Right hindlimb (tissue), 1 donor: ENCODE measurements around the gene KRT78.

Source experiments
- DNase-seq: peaks from one replicate; pipeline ENCODE4 v3.0.0-alpha.2; 2018

KRT78 gene

GRCh38 chr12:52822771-52823510 is 25.9 kb downstream of the KRT78 start:
- DNase-seq = no peak

- no peak for DNase-seq
Observed at GRCh38 chr12:52821826-52822660, 26.8 kb downstream of the KRT78 start.

GRCh38 chr12:52821071-52821730 is 27.6 kb downstream of the KRT78 start:
- DNase-seq = no peak

DNA sequence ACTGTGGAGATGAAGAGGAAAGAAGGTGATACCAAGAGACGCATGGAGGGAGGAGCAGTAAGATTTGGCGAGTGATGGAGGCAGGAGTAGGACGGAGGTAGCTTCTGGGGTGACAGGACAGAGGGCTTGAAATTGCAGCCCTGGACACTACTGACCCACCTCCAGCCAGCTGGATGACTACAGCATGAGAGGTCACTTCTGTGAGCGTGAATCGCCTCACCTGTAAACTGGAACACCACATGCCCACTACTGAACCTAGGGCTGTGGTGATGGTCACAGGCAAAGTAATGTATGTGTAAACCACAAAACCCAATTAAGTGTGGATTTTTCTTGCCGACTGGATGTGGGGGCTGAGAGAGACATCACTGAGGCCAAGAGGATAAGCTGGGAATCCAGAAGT is 28.3 kb downstream of the KRT78 start:
- DNase-seq = no peak

DNA sequence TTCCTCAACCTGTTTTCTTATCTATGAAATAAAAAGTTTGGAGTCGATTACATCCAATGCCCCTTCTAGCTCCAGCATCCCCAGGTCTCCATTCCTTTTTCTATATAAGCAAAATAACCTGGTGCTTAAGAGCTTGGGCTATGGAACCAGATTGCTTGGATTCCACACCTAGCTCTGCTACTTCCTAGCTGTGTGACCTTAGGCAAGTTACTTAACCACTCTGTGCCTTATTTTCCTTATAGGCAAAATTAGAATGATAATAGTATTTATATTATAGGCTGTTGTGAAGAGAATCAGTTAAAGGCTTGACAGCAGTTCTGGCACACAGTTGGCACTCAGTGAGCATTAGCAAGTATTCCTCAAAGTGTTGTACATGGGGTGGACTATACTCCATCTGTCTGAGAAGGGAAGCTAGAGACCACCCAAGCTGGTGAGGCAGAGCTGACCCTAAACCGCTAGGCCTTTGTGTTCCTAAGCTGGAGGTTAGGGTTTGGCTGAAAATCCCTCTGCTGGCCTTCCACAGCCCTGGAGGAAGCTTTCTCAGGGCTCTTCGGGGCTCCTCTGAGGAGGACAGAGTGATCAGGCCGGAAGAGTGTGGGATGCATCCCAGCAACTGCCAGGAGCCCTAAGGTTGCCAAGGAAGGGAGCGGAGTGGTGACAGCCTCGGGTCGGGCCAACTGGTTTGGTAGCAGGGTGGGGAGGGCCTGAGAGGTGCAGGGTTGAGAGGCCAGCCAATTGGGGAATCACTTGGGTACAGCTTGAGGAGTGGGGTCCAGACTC is 28.9 kb downstream of the KRT78 start:
- DNase-seq = no peak

DNA sequence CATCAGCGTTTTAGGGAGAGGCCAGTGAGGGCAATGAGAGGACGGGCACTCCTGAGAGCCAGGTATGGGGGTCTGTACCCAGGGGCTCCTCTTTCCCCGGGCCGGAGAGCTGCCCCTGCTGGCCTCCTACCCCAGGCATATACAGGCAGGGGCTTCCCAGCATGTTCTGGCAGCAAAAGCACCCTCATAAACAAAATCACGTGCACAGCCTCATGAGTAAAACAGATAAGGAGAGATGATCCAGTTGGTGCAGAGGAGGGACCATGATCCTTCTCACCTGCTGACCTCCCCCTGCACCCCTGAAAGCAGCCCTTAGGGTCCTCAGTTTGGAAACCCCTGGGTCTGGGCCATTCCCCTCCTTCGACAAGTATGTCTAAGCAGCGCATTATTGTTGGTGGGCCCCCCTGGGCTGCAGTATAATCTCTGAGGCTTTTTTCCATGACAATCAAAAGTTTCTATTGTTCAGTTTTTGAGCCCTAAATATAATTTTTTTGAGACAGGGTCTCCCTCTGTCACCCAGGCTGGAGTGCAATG is 29.8 kb downstream of the KRT78 start:
- no peak for DNase-seq

DNA sequence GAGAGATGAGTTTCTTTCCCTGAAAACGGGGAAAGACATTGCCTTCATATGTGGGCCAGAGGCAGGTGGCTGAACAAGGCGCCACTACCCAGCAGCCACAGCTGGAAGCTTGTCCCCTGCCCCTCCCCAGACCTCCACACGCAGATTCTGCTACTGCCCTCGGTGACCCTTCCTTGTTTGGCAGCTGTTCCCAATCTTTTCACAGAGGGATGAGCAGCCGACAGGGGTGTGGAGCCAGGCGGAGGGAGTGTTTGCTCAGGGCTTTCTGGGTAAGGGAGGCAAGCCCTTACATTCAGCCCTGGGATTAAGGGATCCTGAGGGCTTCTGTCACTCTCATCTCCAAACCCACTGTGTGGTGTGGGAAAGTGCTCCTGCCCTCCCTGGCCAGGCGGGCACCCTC is 30.4 kb downstream of the KRT78 start:
- DNase-seq = no peak

DNA sequence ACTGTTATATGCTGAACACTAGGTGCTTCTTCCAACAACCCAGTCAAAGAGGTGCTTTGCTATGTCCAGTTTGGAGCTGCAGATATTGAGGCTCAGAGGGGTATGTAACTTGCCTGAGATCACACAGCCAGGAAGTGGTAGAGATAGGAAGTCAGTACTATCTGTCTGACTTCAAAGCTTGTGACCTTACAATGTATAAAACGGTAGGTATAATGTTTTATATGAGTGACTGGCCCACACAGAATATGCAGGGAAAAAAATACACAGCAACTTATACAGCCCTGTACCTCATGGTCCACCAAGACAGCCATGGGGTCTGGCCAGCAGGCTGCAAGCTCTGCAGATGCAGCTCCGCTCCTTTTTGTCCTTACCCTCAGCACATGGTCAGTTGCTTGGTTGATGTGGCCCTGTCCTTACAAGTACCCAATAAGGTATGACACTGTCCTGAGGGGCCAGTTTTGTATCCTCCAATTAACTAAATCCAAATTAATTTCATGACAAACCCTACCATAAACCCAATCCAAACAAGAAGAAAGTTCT is 31.0 kb downstream of the KRT78 start:
- no peak for DNase-seq

- DNase-seq = no peak
Observed at GRCh38 chr12:52817003-52817698, 31.6 kb downstream of the KRT78 start.

DNA sequence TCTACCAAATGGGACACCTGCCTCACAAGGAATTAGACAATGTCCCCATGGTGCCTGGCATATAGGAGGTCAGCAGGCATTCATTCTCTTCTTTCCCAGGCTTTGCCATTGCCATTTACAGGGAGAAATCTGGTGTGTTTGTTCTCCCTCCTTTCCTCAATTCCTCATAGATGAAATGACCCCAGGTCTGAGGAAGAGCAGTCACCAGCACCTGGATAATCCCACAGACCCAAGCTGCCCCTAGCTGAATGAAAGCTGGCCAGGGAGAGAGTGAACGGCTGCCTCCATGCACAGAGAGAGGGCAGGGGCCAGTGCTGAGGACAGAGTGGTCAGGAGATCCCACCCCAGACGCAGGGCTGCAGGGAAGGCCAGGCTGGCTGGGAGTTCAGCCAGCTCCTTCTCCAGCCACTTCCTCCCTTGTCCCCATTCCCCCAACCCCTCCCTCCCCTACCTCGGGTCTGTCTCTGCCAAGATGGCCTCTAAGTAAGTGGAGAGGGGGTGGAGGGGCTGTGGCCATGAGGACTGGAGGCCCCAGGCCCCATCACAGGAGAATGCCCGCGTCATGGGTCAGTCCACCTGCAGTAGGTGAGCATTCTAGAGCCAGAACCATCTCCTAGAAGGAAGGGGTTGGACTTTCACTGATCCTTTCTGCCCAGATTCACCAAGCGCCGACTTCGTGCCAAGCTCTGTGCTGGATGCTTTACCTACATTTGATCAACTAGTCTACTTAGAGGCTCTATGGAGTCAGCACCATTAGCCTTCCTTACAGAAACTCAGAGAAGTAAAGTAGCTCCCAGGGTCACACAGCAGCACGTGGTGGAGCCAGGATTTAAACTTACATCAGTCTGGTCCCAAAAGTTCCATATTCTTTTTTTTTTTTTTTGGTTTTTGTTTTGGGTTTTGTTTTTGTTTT is 32.9 kb downstream of the KRT78 start:
- no peak for DNase-seq

- DNase-seq = no peak
Observed at GRCh38 chr12:52815161-52815560, 33.6 kb downstream of the KRT78 start.

- DNase-seq = no peak
Observed at GRCh38 chr12:52814710-52815155, 34.1 kb downstream of the KRT78 start.

DNA sequence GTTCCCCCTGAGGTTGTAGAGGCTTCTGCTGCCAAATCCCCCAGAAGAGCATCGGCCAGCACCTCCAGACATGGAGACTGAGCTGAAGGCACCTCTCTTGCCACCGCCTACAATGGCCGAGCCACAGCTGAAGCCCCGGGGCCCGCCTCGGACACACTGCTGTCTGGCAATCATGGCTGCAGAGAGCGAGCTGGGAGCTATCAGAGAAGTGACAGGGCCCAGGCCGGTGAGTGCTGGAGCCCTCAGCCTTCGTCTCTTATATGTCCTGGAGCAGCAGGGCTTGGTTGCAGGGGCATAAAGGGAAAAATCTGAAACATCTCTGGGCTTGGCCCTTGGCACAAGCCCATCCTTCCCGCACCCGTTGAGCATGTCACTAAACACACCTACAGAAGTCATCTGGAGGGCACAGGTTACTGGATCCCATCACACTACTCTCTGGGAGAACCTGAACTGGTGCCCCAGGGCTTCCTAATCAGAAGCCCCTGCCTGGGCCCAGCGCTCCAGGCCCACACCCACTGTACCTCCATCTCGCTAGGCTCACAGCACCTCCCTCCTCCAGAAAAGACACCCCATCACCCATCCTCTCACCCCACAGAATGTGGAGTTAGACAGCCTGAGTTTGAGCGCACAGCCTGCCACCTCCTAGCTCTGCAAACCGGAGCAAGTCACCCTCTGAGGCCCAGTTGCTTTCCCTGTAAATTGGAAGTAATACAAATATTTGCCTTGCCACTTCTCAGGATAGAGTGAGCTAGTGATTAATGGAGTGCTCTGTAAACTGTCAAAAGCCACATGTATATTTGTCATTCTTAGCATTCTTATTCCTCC is 34.7 kb downstream of the KRT78 start, which contains the start of gene KRT4:
TSS of gene KRT4 (minus strand) at position 232 of the 825 bp plus-strand sequence. CDS start at position 174, 58 bp downstream.
- DNase-seq = no peak

GRCh38 chr12:52813203-52813819 is 35.5 kb downstream of the KRT78 start:
- no peak for DNase-seq

DNA sequence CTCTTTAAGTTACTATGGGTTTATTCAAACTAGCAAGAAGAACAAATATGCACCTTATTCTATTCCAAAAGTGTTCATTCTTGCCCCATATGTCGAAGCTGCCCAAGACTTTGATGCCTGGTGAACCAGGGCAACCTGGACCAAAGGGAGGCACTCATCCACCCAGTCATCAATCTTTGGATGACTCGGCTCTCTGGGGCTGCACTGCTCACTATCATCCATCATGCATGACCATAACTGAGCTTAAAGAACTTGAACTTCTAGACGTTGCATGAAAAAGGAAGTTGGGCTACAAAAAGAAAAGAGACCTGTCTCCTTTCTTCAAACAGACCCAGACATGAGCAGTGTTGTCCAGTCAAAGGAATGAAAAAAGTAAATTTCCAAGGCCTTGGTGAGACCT is 36.0 kb downstream of the KRT78 start:
- no peak for DNase-seq

GRCh38 chr12:52812073-52812400 is 36.8 kb downstream of the KRT78 start:
- no peak for DNase-seq

- no peak for DNase-seq
Observed at GRCh38 chr12:52811191-52812072, 37.4 kb downstream of the KRT78 start.

DNA sequence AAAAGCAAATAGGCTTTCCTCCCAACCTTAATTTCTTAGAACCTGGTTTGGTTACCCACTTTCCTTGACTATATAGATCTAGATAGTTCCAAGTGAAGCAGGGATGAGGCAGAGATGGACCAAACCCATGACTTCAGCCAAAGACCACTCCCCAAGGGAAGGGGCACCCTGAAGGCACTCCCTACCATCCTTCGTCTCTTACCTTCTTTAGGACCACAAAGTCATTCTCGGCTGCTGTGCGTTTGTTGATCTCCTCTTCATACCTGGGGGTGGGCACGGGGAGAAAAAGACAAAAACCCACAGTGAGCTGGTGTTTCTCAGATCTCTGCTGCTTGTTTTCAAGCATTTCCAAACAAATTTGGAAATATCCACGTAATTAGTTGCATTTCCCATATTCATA is 38.2 kb downstream of the KRT78 start:
- no peak for DNase-seq
